Vagina (tissue), 2 donors: ENCODE measurements around the gene RDH12.
"Not testable (repeated sequence)": the region's sequence is repeated elsewhere in the genome, so short reads cannot be mapped to it uniquely, and the experiment has no call there.

Experiments
- CTCF ChIP-seq, 3 experiments: fragments of 450-650 bp in 2 of 3; fragments of 200-600 bp in 1 of 3; sonication (generic) in 1 of 3; IDR thresholded peaks; one replicate each; pipeline ENCODE4 v1.5.1; 2017 to 2019; ENCODE audit warnings: antibody characterized with exemption in 3 of 3, mild to moderate bottlenecking in 2 of 3, moderate library complexity in 2 of 3
- POLR2A ChIP-seq, 2 donors: fragments of 450-650 bp; IDR thresholded peaks; one replicate each; pipeline ENCODE4 v1.6.1; 2017; ENCODE audit warnings: antibody characterized with exemption in 2 of 2, mild to moderate bottlenecking in 2 of 2, moderate library complexity in 2 of 2
- POLR2AphosphoS5 ChIP-seq, 2 donors: sonication (generic); formaldehyde crosslinking; IDR thresholded peaks; one replicate each; pipeline ENCODE4 v1.9.0; 2017; ENCODE audit warnings: antibody characterized with exemption in 2 of 2, mild to moderate bottlenecking in 2 of 2, low read depth in 1 of 2; ENCODE audit not compliant: insufficient read depth in 1 of 2

- TF ChIP-seq CTCF (IDR thresholded peaks at IDR 0.05); POLR2A (IDR thresholded peaks at IDR 0.05); POLR2AphosphoS5 (IDR thresholded peaks at IDR 0.05; ENCODE audit: insufficient read depth in 1 of 2, low read depth in 1 of 2): not testable (repeated sequence)
Observed at GRCh38 chr14:67709346-67709745, 7.7 kb downstream of the RDH12 start.
